Prostate gland (tissue), 2 donors: ENCODE data around the gene CMTM2. TPM values are rescaled to one million over a fixed set of nuclear protein-coding genes. Genes with fewer than 3 reads are reported as not detected.

Experiments
- DNase-seq: peaks from one replicate; pipeline ENCODE4 v3.0.0-alpha.2; 2019; ENCODE audit warnings: low spot score
- H3K27ac ChIP-seq, 2 donors: fragments of 200-600 bp; sonication (generic); 2 replicates each; pipeline ENCODE4 v1.5.1; 2017 to 2019
- H3K27me3 ChIP-seq: fragments of 200-600 bp; sonication (generic); replicated peaks from 2 replicates; pipeline ENCODE4 v1.5.1; 2019; ENCODE audit not compliant: insufficient read depth
- H3K36me3 ChIP-seq, 2 donors: fragments of 200-600 bp; sonication (generic); 1 replicate in 1 of 2; 2 replicates in 1 of 2; pipeline versions ENCODE4 v1.5.1 to v1.8.1; 2017 to 2019
- H3K4me1 ChIP-seq: fragments of 200-600 bp; sonication (generic); replicated peaks from 2 replicates; pipeline ENCODE4 v1.5.1; 2019
- H3K4me3 ChIP-seq, 2 donors: fragments of 200-600 bp; sonication (generic); 2 replicates each; pipeline ENCODE4 v1.5.1; 2017 to 2019
- H3K9me3 ChIP-seq: fragments of 200-600 bp; sonication (generic); 2 replicates; pipeline ENCODE4 v1.5.1; 2017
- CTCF ChIP-seq, 4 experiments: fragments of 200-600 bp in 2 of 4; fragments of 450-650 bp in 2 of 4; sonication (generic) in 2 of 4; IDR thresholded peaks; 1 replicate in 3 of 4; 2 replicates in 1 of 4; pipeline ENCODE4 v1.5.1; 2016 to 2019; ENCODE audit warnings: antibody characterized with exemption in 4 of 4, mild to moderate bottlenecking in 2 of 4, moderate library complexity in 2 of 4
- POLR2A ChIP-seq: fragments of 450-650 bp; IDR thresholded peaks from one replicate; pipeline ENCODE4 v1.6.1; 2016; ENCODE audit warnings: antibody characterized with exemption, mild to moderate bottlenecking
- POLR2AphosphoS5 ChIP-seq: sonication (generic); formaldehyde crosslinking; IDR thresholded peaks from one replicate; pipeline ENCODE4 v1.6.1; 2017; ENCODE audit warnings: antibody characterized with exemption
- WGBS: methylation state at CpG from one replicate; pipeline ENCODE4 v1.1.5; 2018; 5-methylcytosine and 5-hydroxymethylcytosine counted together
- intact Hi-C: fragments of 100-400 bp; cut with DNase I; formaldehyde crosslinking; loops from one replicate; pipeline ENCODE4 v1.14.2; 2022
- total RNA-seq, 2 donors: library from RNA; depleted of rRNA; stranded (reverse); fragments of >200 nt; gene quantifications; one replicate each; pipeline ENCODE4 v1.1.0, GENCODE V29; 2016

The CMTM2 gene
- total RNA-seq, 2 donors from 2014 or later, result 62.9 TPM; not detected in 1

- H3K9me3 ChIP-seq, result no peaks in the 10 kb centered on the region
- H3K4me3 ChIP-seq, result no peak overlapping the region
- 80% methylated on average over 2 of the region's 2 CpGs for WGBS
- H3K36me3 ChIP-seq, result no peaks in the 10 kb centered on the region
- intact Hi-C loops, result no loop called here
- H3K27ac ChIP-seq, result no peak overlapping the region
- H3K27me3 ChIP-seq, result no peaks in the 10 kb centered on the region
- DNase-seq, result no peak
- no peak for TF ChIP-seq CTCF (IDR thresholded peaks at IDR 0.05)
- no peak for TF ChIP-seq POLR2AphosphoS5
- TF ChIP-seq POLR2A, result no peak
- H3K4me1 ChIP-seq, result no peaks in the 10 kb centered on the region
Observed at GRCh38 chr16:66537236-66537635, 42.0 kb upstream of the CMTM2 start.

GRCh38 chr16:66538910-66539309 lies 40.4 kb upstream of the CMTM2 start:
- H3K4me1 ChIP-seq, result no peaks in the 10 kb centered on the region
- no peak overlapping the region for H3K4me3 ChIP-seq
- TF ChIP-seq POLR2A (no peak), POLR2AphosphoS5 (no peak), CTCF (IDR thresholded peaks at IDR 0.05) (no peak)
- H3K27me3 ChIP-seq, result no peaks in the 10 kb centered on the region
- DNase-seq, result no peak
- H3K27ac ChIP-seq, result no peak overlapping the region
- intact Hi-C loops, result no loop called here
- 78% methylated on average over 5 of the region's 5 CpGs for WGBS
- no peaks in the 10 kb centered on the region for H3K9me3 ChIP-seq
- no peaks in the 10 kb centered on the region for H3K36me3 ChIP-seq

GRCh38 chr16:66539623-66540469 lies 39.4 kb upstream of the CMTM2 start:
- H3K4me1 ChIP-seq, result no peaks in the 10 kb centered on the region
- H3K27ac ChIP-seq, result no peak overlapping the region
- no peaks in the 10 kb centered on the region for H3K36me3 ChIP-seq
- no peaks in the 10 kb centered on the region for H3K27me3 ChIP-seq
- H3K4me3 ChIP-seq, result no peak overlapping the region
- no peak for TF ChIP-seq CTCF (IDR thresholded peaks at IDR 0.05)
- TF ChIP-seq POLR2A, result no peak
- TF ChIP-seq POLR2AphosphoS5, result no peak
- WGBS, result 75% methylated on average over 3 of the region's 3 CpGs
- intact Hi-C loops, result no loop called here
- H3K9me3 ChIP-seq, result no peaks in the 10 kb centered on the region
- no peak for DNase-seq

- H3K9me3 ChIP-seq, result no peaks in the 10 kb centered on the region
- DNase-seq, result no peak
- no peak overlapping the region for H3K4me3 ChIP-seq
- TF ChIP-seq POLR2AphosphoS5, result no peak
- TF ChIP-seq POLR2A, result no peak
- no peak for TF ChIP-seq CTCF (IDR thresholded peaks at IDR 0.05)
- no peak overlapping the region for H3K27ac ChIP-seq
- H3K4me1 ChIP-seq, result no peaks in the 10 kb centered on the region
- no peaks in the 10 kb centered on the region for H3K36me3 ChIP-seq
- H3K27me3 ChIP-seq, result no peaks in the 10 kb centered on the region
- 76% methylated on average over 18 of the region's 18 CpGs for WGBS
- intact Hi-C loops, result no loop called here
Observed at GRCh38 chr16:66541388-66542355, 37.6 kb upstream of the CMTM2 start.
